ENCODE measurements around the gene AMT.

AMT gene

GRCh38 chr3:49460956-49461355 is 38.7 kb upstream of the AMT start:
- H3K9ac ChIP-seq (ENCODE audit: low read length in 5 of 5) = no peak overlapping the region
- H3K27me3 ChIP-seq (ENCODE audit: control insufficient read depth in 5 of 5, insufficient read depth in 4 of 5, low read length in 5 of 5) = no peaks in the 10 kb centered on the region
- no peaks in the 10 kb centered on the region for H3K36me3 ChIP-seq (ENCODE audit: control insufficient read depth in 5 of 5, insufficient read depth in 5 of 5, low read length in 5 of 5)
- H3K9me3 ChIP-seq (ENCODE audit: control insufficient read depth in 5 of 5, low read length in 5 of 5) = no peaks in the 10 kb centered on the region
- peaks cover 0 to 13% (median 5%) of the 10 kb centered on the region in 5 donors for H3K4me1 ChIP-seq (ENCODE audit: control insufficient read depth in 5 of 5, insufficient read depth in 5 of 5, low read length in 5 of 5)
- no peak overlapping the region for H3K4me3 ChIP-seq (ENCODE audit: low read depth in 1 of 5, low read length in 5 of 5)
- no peak overlapping the region for H3K27ac ChIP-seq (ENCODE audit: low read depth, low read length)

GRCh38 chr3:49460188-49460890 is 38.1 kb upstream of the AMT start:
- no peak overlapping the region for H3K4me3 ChIP-seq (ENCODE audit: low read depth in 1 of 5, low read length in 5 of 5)
- peaks cover 1 to 17% (median 10%) of the 10 kb centered on the region in 5 donors for H3K4me1 ChIP-seq (ENCODE audit: control insufficient read depth in 5 of 5, insufficient read depth in 5 of 5, low read length in 5 of 5)
- H3K27ac ChIP-seq (ENCODE audit: low read depth, low read length) = no peak overlapping the region
- no peak overlapping the region for H3K9ac ChIP-seq (ENCODE audit: low read length in 5 of 5)
- H3K27me3 ChIP-seq (ENCODE audit: control insufficient read depth in 5 of 5, insufficient read depth in 4 of 5, low read length in 5 of 5) = no peaks in the 10 kb centered on the region
- H3K36me3 ChIP-seq (ENCODE audit: control insufficient read depth in 5 of 5, insufficient read depth in 5 of 5, low read length in 5 of 5) = no peaks in the 10 kb centered on the region
- H3K9me3 ChIP-seq (ENCODE audit: control insufficient read depth in 5 of 5, low read length in 5 of 5) = no peaks in the 10 kb centered on the region

GRCh38 chr3:49456466-49456865 is 34.2 kb upstream of the AMT start:
- H3K27ac ChIP-seq (ENCODE audit: low read depth, low read length) = no peak overlapping the region
- no peaks in the 10 kb centered on the region for H3K9me3 ChIP-seq (ENCODE audit: control insufficient read depth in 5 of 5, low read length in 5 of 5)
- H3K36me3 ChIP-seq (ENCODE audit: control insufficient read depth in 5 of 5, insufficient read depth in 5 of 5, low read length in 5 of 5) = no peaks in the 10 kb centered on the region
- no peak overlapping the region for H3K4me3 ChIP-seq (ENCODE audit: low read depth in 1 of 5, low read length in 5 of 5)
- no peak overlapping the region for H3K9ac ChIP-seq (ENCODE audit: low read length in 5 of 5)
- peaks cover 8 to 21% (median 18%) of the 10 kb centered on the region in 5 donors for H3K4me1 ChIP-seq (ENCODE audit: control insufficient read depth in 5 of 5, insufficient read depth in 5 of 5, low read length in 5 of 5)
- no peaks in the 10 kb centered on the region for H3K27me3 ChIP-seq (ENCODE audit: control insufficient read depth in 5 of 5, insufficient read depth in 4 of 5, low read length in 5 of 5)

- Histone ChIP-seq H3K4me3 (ENCODE audit: low read depth in 1 of 5, low read length in 5 of 5) (peak overlapping the region in 2 of 5 donors; percentile 13 to 25), H3K9me3 (ENCODE audit: control insufficient read depth in 5 of 5, low read length in 5 of 5) (no peaks in the 10 kb centered on the region), H3K9ac (ENCODE audit: low read length in 5 of 5) (peak overlapping the region in 2 of 5 donors; percentile 35 to 45), H3K36me3 (ENCODE audit: control insufficient read depth in 5 of 5, insufficient read depth in 5 of 5, low read length in 5 of 5) (no peaks in the 10 kb centered on the region), H3K4me1 (ENCODE audit: control insufficient read depth in 5 of 5, insufficient read depth in 5 of 5, low read length in 5 of 5) (peaks cover 8 to 16% (median 15%) of the 10 kb centered on the region in 5 donors), H3K27ac (ENCODE audit: low read depth, low read length) (peak overlapping the region; percentile 24), H3K27me3 (ENCODE audit: control insufficient read depth in 5 of 5, insufficient read depth in 4 of 5, low read length in 5 of 5) (no peaks in the 10 kb centered on the region)
Measured at GRCh38 chr3:49454898-49455681, 32.8 kb upstream of the AMT start.

GRCh38 chr3:49454458-49454857 is 32.2 kb upstream of the AMT start:
- peak overlapping the region; percentile 24 for H3K27ac ChIP-seq (ENCODE audit: low read depth, low read length)
- H3K4me3 ChIP-seq (ENCODE audit: low read depth in 1 of 5, low read length in 5 of 5) = no peak overlapping the region
- H3K9me3 ChIP-seq (ENCODE audit: control insufficient read depth in 5 of 5, low read length in 5 of 5) = no peaks in the 10 kb centered on the region
- peaks cover 8 to 16% (median 15%) of the 10 kb centered on the region in 5 donors for H3K4me1 ChIP-seq (ENCODE audit: control insufficient read depth in 5 of 5, insufficient read depth in 5 of 5, low read length in 5 of 5)
- H3K36me3 ChIP-seq (ENCODE audit: control insufficient read depth in 5 of 5, insufficient read depth in 5 of 5, low read length in 5 of 5) = no peaks in the 10 kb centered on the region
- H3K27me3 ChIP-seq (ENCODE audit: control insufficient read depth in 5 of 5, insufficient read depth in 4 of 5, low read length in 5 of 5) = no peaks in the 10 kb centered on the region
- H3K9ac ChIP-seq (ENCODE audit: low read length in 5 of 5) = no peak overlapping the region

- H3K4me3 ChIP-seq (ENCODE audit: low read depth in 1 of 5, low read length in 5 of 5) = no peak overlapping the region
- no peak overlapping the region for H3K27ac ChIP-seq (ENCODE audit: low read depth, low read length)
- no peaks in the 10 kb centered on the region for H3K9me3 ChIP-seq (ENCODE audit: control insufficient read depth in 5 of 5, low read length in 5 of 5)
- peaks cover 8 to 19% (median 17%) of the 10 kb centered on the region in 5 donors for H3K4me1 ChIP-seq (ENCODE audit: control insufficient read depth in 5 of 5, insufficient read depth in 5 of 5, low read length in 5 of 5)
- H3K27me3 ChIP-seq (ENCODE audit: control insufficient read depth in 5 of 5, insufficient read depth in 4 of 5, low read length in 5 of 5) = no peaks in the 10 kb centered on the region
- no peaks in the 10 kb centered on the region for H3K36me3 ChIP-seq (ENCODE audit: control insufficient read depth in 5 of 5, insufficient read depth in 5 of 5, low read length in 5 of 5)
- no peak overlapping the region for H3K9ac ChIP-seq (ENCODE audit: low read length in 5 of 5)
Measured at GRCh38 chr3:49453621-49454020, 31.3 kb upstream of the AMT start.

- Histone ChIP-seq H3K27ac (ENCODE audit: low read depth, low read length) (no peak overlapping the region), H3K27me3 (ENCODE audit: control insufficient read depth in 5 of 5, insufficient read depth in 4 of 5, low read length in 5 of 5) (no peaks in the 10 kb centered on the region), H3K4me3 (ENCODE audit: low read depth in 1 of 5, low read length in 5 of 5) (no peak overlapping the region), H3K36me3 (ENCODE audit: control insufficient read depth in 5 of 5, insufficient read depth in 5 of 5, low read length in 5 of 5) (no peaks in the 10 kb centered on the region), H3K9me3 (ENCODE audit: control insufficient read depth in 5 of 5, low read length in 5 of 5) (no peaks in the 10 kb centered on the region), H3K9ac (ENCODE audit: low read length in 5 of 5) (no peak overlapping the region), H3K4me1 (ENCODE audit: control insufficient read depth in 5 of 5, insufficient read depth in 5 of 5, low read length in 5 of 5) (peaks cover 0 to 22% (median 12%) of the 10 kb centered on the region in 5 donors)
Measured at GRCh38 chr3:49445391-49445790, 23.1 kb upstream of the AMT start.

GRCh38 chr3:49434731-49435130 is 12.5 kb upstream of the AMT start:
- peaks cover 0 to 4% (median 3%) of the 10 kb centered on the region in 5 donors for H3K4me1 ChIP-seq (ENCODE audit: control insufficient read depth in 5 of 5, insufficient read depth in 5 of 5, low read length in 5 of 5)
- no peaks in the 10 kb centered on the region for H3K27me3 ChIP-seq (ENCODE audit: control insufficient read depth in 5 of 5, insufficient read depth in 4 of 5, low read length in 5 of 5)
- no peak overlapping the region for H3K9ac ChIP-seq (ENCODE audit: low read length in 5 of 5)
- no peak overlapping the region for H3K4me3 ChIP-seq (ENCODE audit: low read depth in 1 of 5, low read length in 5 of 5)
- no peak overlapping the region for H3K27ac ChIP-seq (ENCODE audit: low read depth, low read length)
- H3K9me3 ChIP-seq (ENCODE audit: control insufficient read depth in 5 of 5, low read length in 5 of 5) = no peaks in the 10 kb centered on the region
- H3K36me3 ChIP-seq (ENCODE audit: control insufficient read depth in 5 of 5, insufficient read depth in 5 of 5, low read length in 5 of 5) = no peaks in the 10 kb centered on the region

GRCh38 chr3:49428752-49429080 is 6.4 kb upstream of the AMT start:
- Histone ChIP-seq H3K4me3 (ENCODE audit: low read depth in 1 of 5, low read length in 5 of 5) (peak overlapping the region; percentile 59 to 87 (median 78)), H3K27ac (ENCODE audit: low read depth, low read length) (peak overlapping the region; percentile 86), H3K36me3 (ENCODE audit: control insufficient read depth in 5 of 5, insufficient read depth in 5 of 5, low read length in 5 of 5) (peaks cover 0 to 23% (median 19%) of the 10 kb centered on the region in 5 donors), H3K4me1 (ENCODE audit: control insufficient read depth in 5 of 5, insufficient read depth in 5 of 5, low read length in 5 of 5) (peaks cover 0 to 24% (median 19%) of the 10 kb centered on the region in 5 donors), H3K9ac (ENCODE audit: low read length in 5 of 5) (peak overlapping the region in 3 of 5 donors; percentile 71 to 80 (median 79)), H3K27me3 (ENCODE audit: control insufficient read depth in 5 of 5, insufficient read depth in 4 of 5, low read length in 5 of 5) (no peaks in the 10 kb centered on the region), H3K9me3 (ENCODE audit: control insufficient read depth in 5 of 5, low read length in 5 of 5) (no peaks in the 10 kb centered on the region)

- Histone ChIP-seq H3K27ac (ENCODE audit: low read depth, low read length) (no peak overlapping the region), H3K9me3 (ENCODE audit: control insufficient read depth in 5 of 5, low read length in 5 of 5) (no peaks in the 10 kb centered on the region), H3K4me1 (ENCODE audit: control insufficient read depth in 5 of 5, insufficient read depth in 5 of 5, low read length in 5 of 5) (peaks cover 0 to 30% (median 21%) of the 10 kb centered on the region in 5 donors), H3K9ac (ENCODE audit: low read length in 5 of 5) (no peak overlapping the region), H3K4me3 (ENCODE audit: low read depth in 1 of 5, low read length in 5 of 5) (no peak overlapping the region), H3K36me3 (ENCODE audit: control insufficient read depth in 5 of 5, insufficient read depth in 5 of 5, low read length in 5 of 5) (peaks cover 0 to 29% (median 19%) of the 10 kb centered on the region in 5 donors), H3K27me3 (ENCODE audit: control insufficient read depth in 5 of 5, insufficient read depth in 4 of 5, low read length in 5 of 5) (no peaks in the 10 kb centered on the region)
Measured at GRCh38 chr3:49427586-49427985, 5.3 kb upstream of the AMT start.
